SK-N-SH (cell line): ENCODE data around the gene GRIK5. TPM values are rescaled to one million over a fixed set of nuclear protein-coding genes. Genes with fewer than 3 reads are reported as not detected.

Source experiments
- CTCF ChIA-PET: fragments of 300-600, 350-600 bp; formaldehyde crosslinking; extraction: SDS; loops from one replicate; lab custom pipeline; 2021; lab: Yijun Ruan, JAX
- POLR2A ChIA-PET: fragments of 350-600 bp; sonication (Branson Sonifier 250); formaldehyde crosslinking; extraction: SDS; loops from one replicate; lab custom pipeline; 2020; ENCODE audit warnings: antibody characterized with exemption, inconsistent platforms; lab: Yijun Ruan, JAX
- DNase-seq: peaks from one replicate; pipeline ENCODE4 v3.0.0; 2012
- H2AFZ ChIP-seq: fragments of 200-600 bp; sonication (generic); 2 replicates; pipeline ENCODE4 v1.8.1; 2016; ENCODE audit warnings: antibody characterized with exemption, mild to moderate bottlenecking, low read depth
- H3F3A ChIP-seq: fragments of 200-600 bp; sonication (generic); replicated peaks from 2 replicates; pipeline ENCODE3; 2016; ENCODE audit warnings: antibody characterized with exemption, mild to moderate bottlenecking; ENCODE audit not compliant: insufficient read depth
- H3K27ac ChIP-seq, 2 experiments: fragments of 200-500 bp in 1 of 2; fragments of 200-600 bp in 1 of 2; sonication (Bioruptor generic) in 1 of 2; sonication (generic), shearing (Covaris generic) in 1 of 2; 2 replicates each; pipeline versions ENCODE4 v1.5.1 to v1.6.1; 2014 to 2016; ENCODE audit warnings: low read depth in 2 of 2, inconsistent platforms in 1 of 2, low read length in 1 of 2, mild to moderate bottlenecking in 1 of 2, mixed read lengths in 1 of 2
- H3K27me3 ChIP-seq: fragments of 200-600 bp; sonication (generic), shearing (Covaris generic); 2 replicates; pipeline ENCODE4 v1.6.1; 2016; ENCODE audit warnings: mixed run types; ENCODE audit not compliant: insufficient read depth
- H3K36me3 ChIP-seq, 2 experiments: fragments of 200-500 bp in 1 of 2; fragments of 200-600 bp in 1 of 2; sonication (Bioruptor generic) in 1 of 2; sonication (generic) in 1 of 2; replicated peaks in 1 of 2; 2 replicates each; pipeline versions ENCODE3 to v1.5.1; 2014 to 2016; ENCODE audit warnings: low read length in 1 of 2, mild to moderate bottlenecking in 1 of 2; ENCODE audit not compliant: insufficient read depth in 2 of 2, control insufficient read depth in 1 of 2
- H3K4me1 ChIP-seq, 2 experiments: fragments of 200-500 bp in 1 of 2; fragments of 200-600 bp in 1 of 2; sonication (Bioruptor generic) in 1 of 2; sonication (generic), shearing (Covaris generic) in 1 of 2; 2 replicates each; pipeline versions ENCODE4 v1.5.1 to v1.6.1; 2014 to 2016; ENCODE audit warnings: low read depth in 1 of 2, low read length in 1 of 2, mixed run types in 1 of 2; ENCODE audit not compliant: insufficient read depth in 2 of 2, control insufficient read depth in 1 of 2
- H3K4me2 ChIP-seq: fragments of 200-600 bp; sonication (generic), shearing (Covaris generic); 2 replicates; pipeline ENCODE4 v1.6.1; 2017; ENCODE audit warnings: mixed run types
- H3K4me3 ChIP-seq, 2 experiments: fragments of 200-500 bp in 1 of 2; fragments of 200-600 bp in 1 of 2; sonication (Bioruptor generic) in 1 of 2; sonication (generic), shearing (Covaris generic) in 1 of 2; 2 replicates each; pipeline versions ENCODE4 v1.5.1 to v1.8.1; 2014 to 2016; ENCODE audit warnings: low read depth in 2 of 2, inconsistent platforms in 1 of 2, low read length in 1 of 2, mild to moderate bottlenecking in 1 of 2, mixed read lengths in 1 of 2, moderate library complexity in 1 of 2
- H3K79me2 ChIP-seq: fragments of 200-600 bp; sonication (generic); 2 replicates; pipeline ENCODE4 v1.8.1; 2017; ENCODE audit warnings: mild to moderate bottlenecking; ENCODE audit not compliant: insufficient read depth
- H3K9ac ChIP-seq: fragments of 200-600 bp; sonication (generic); 2 replicates; pipeline ENCODE4 v1.6.1; 2017; ENCODE audit warnings: mixed run types
- H3K9me2 ChIP-seq: fragments of 200-600 bp; sonication (generic); 2 replicates; pipeline ENCODE4 v1.6.1; 2017; ENCODE audit warnings: mixed run types
- H3K9me3 ChIP-seq: fragments of 200-600 bp; sonication (generic); 2 replicates; pipeline ENCODE4 v1.6.1; 2017; ENCODE audit warnings: mixed run types, mild to moderate bottlenecking, moderate library complexity
- H4K20me1 ChIP-seq: fragments of 200-600 bp; sonication (generic); 2 replicates; pipeline ENCODE4 v1.6.1; 2017; ENCODE audit warnings: mild to moderate bottlenecking, mixed run types; ENCODE audit not compliant: insufficient read depth
- ELF1 ChIP-seq: IDR thresholded peaks from 2 replicates; pipeline ENCODE4 v1.4.0; 2012
- FOSL2 ChIP-seq: IDR thresholded peaks from 2 replicates; pipeline ENCODE4 v1.4.0; 2012; ENCODE audit warnings: low read depth, mild to moderate bottlenecking, moderate library complexity, borderline replicate concordance
- GATA2 ChIP-seq: sonication (generic); formaldehyde crosslinking; IDR thresholded peaks from 2 replicates; pipeline ENCODE4 v1.5.0; 2020; ENCODE audit warnings: mild to moderate bottlenecking, missing genetic modification reagents
- IRF3 ChIP-seq: fragments of 150-350 bp; IDR thresholded peaks from 2 replicates; pipeline ENCODE4 v1.6.1; 2016; ENCODE audit warnings: mild to moderate bottlenecking, low read depth, low read length
- MEF2A ChIP-seq: IDR thresholded peaks from 2 replicates; pipeline ENCODE4 v1.4.0; 2012; ENCODE audit warnings: low read depth, borderline replicate concordance
- POLR2AphosphoS5 ChIP-seq: IDR thresholded peaks from 2 replicates; pipeline ENCODE4 v1.6.1; 2012; ENCODE audit warnings: low read depth, low read length
- RAD21 ChIP-seq: IDR thresholded peaks from 2 replicates; pipeline ENCODE4 v1.6.1; 2012; ENCODE audit warnings: mild to moderate bottlenecking, low read length
- RCOR1 ChIP-seq: fragments of 150-350 bp; IDR thresholded peaks from 2 replicates; pipeline ENCODE4 v1.6.1; 2017; ENCODE audit warnings: antibody characterized with exemption, low read length
- REST ChIP-seq: IDR thresholded peaks from 2 replicates; pipeline ENCODE4 v1.6.1; 2012; ENCODE audit warnings: mild to moderate bottlenecking, low read depth, low read length, moderate library complexity
- SMC3 ChIP-seq: IDR thresholded peaks from 2 replicates; pipeline ENCODE4 v1.6.1; 2012; ENCODE audit warnings: low read depth, low read length, improper control_type of control experiment
- TEAD4 ChIP-seq: IDR thresholded peaks from 2 replicates; pipeline ENCODE4 v1.4.0; 2012; ENCODE audit warnings: mild to moderate bottlenecking, borderline replicate concordance; ENCODE audit not compliant: insufficient read depth
- USF1 ChIP-seq: IDR thresholded peaks from 2 replicates; pipeline ENCODE4 v1.4.0; 2012; ENCODE audit warnings: low read depth, borderline replicate concordance
- YY1 ChIP-seq: IDR thresholded peaks from 2 replicates; pipeline ENCODE4 v1.4.0; 2012; ENCODE audit warnings: low read depth, mild to moderate bottlenecking
- ZBTB33 ChIP-seq: IDR thresholded peaks from 2 replicates; pipeline ENCODE4 v1.4.0; 2012; ENCODE audit warnings: low read depth, borderline replicate concordance
- WGBS: methylation state at CpG from one replicate; pipeline ENCODE4 v1.1.6; 2017; ENCODE audit warnings: low lambda C conversion rate; 5-methylcytosine and 5-hydroxymethylcytosine counted together
- polyA plus RNA-seq, 3 experiments: library from polyadenylated mRNA; depleted of rRNA; stranded (reverse); fragments of >200 nt; gene quantifications; 2 replicates each; pipeline ENCODE4 v1.2.3, GENCODE V29; 2012

GRIK5 gene
- polyA plus RNA-seq, 1 of the 3 experiments (the other 2 are of a cell fraction) = 2.4 TPM

GRCh38 chr19:42033413-42033812 lies 36.6 kb downstream of the GRIK5 start:
- H3K36me3 ChIP-seq = no peaks in the 10 kb centered on the region
- ChIA-PET CTCF (interaction anchor here (0.5 to 2.4 kb wide), 6 partner anchors 13 to 174 kb away, joined by 3 to 19 read pairs (median 12); partner anchors contain the start of gene RPS19), POLR2A (no interaction called here)
- no peak overlapping the region for H3K27ac ChIP-seq
- DNase-seq = no peak
- no peak overlapping the region for H3K4me2 ChIP-seq
- H3F3A ChIP-seq = no peaks in the 10 kb centered on the region
- no peaks in the 10 kb centered on the region for H4K20me1 ChIP-seq
- no peaks in the 10 kb centered on the region for H3K79me2 ChIP-seq
- no peaks in the 10 kb centered on the region for H3K9me2 ChIP-seq
- no peaks in the 10 kb centered on the region; the same call in 1 of the 2 replicates for H3K27me3 ChIP-seq
- no peak for TF ChIP-seq REST
- TF ChIP-seq POLR2AphosphoS5 = no peak
- TF ChIP-seq TEAD4 = no peak
- no peak for TF ChIP-seq FOSL2
- no peak for TF ChIP-seq MEF2A
- H3K9ac ChIP-seq = no peak overlapping the region
- no peak overlapping the region for H3K4me3 ChIP-seq
- H3K9me3 ChIP-seq = no peaks in the 10 kb centered on the region
- no peak overlapping the region for H2AFZ ChIP-seq
- H3K4me1 ChIP-seq = no peaks in the 10 kb centered on the region
- 66% methylated on average over 5 of the region's 5 CpGs for WGBS

- Histone ChIP-seq H3K27ac (no peak overlapping the region), H4K20me1 (no peaks in the 10 kb centered on the region), H3K9me2 (no peaks in the 10 kb centered on the region), H3K79me2 (no peaks in the 10 kb centered on the region), H3K9me3 (no peaks in the 10 kb centered on the region), H3K4me1 (no peaks in the 10 kb centered on the region), H3K36me3 (no peaks in the 10 kb centered on the region), H3K27me3 (no peaks in the 10 kb centered on the region; the same call in 1 of the 2 replicates), H3K9ac (no peak overlapping the region), H3K4me2 (no peak overlapping the region), H3F3A (no peaks in the 10 kb centered on the region), H3K4me3 (no peak overlapping the region), H2AFZ (no peak overlapping the region)
- POLR2A ChIA-PET = no interaction called here
- TF ChIP-seq SMC3 (no peak), YY1 (no peak), TEAD4 (no peak), IRF3 (no peak), RCOR1 (no peak), ZBTB33 (no peak), RAD21 (no peak), USF1 (no peak), GATA2 (CRISPR knock-in tag) (no peak), ELF1 (no peak)
- WGBS = 58% methylated on average over 5 of the region's 5 CpGs
- CTCF ChIA-PET = interaction anchor here (0.6 to 4.8 kb wide), 4 partner anchors 33 to 98 kb away, joined by 3 to 36 read pairs (median 4); no protein-coding TSS in a partner anchor
- DNase-seq = no peak
These were observed 37.6 kb downstream of the GRIK5 start for GRCh38 chr19:42032431-42032830.
